ENCODE measurements around the gene CCR6.

DNA sequence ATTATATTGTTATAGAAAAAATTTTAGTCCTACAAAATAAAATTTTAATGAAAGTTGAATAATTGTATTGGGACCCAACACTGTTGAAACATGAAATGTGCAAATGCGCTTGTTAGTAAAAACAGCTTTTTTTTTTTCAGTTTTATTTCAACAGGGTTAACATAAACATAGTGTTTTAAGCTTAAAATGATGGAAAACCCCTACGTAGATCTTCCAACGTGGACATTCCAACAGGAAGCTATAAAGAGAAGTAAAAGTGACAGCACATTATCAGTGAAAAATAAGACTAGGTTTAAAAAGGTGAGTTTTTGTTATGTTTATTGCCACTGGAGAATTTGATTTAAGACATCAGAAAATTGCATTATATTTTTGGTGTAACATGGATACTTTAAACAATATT is 41.4 kb downstream of the CCR6 start:
- TF ChIP-seq, protein P1, sequence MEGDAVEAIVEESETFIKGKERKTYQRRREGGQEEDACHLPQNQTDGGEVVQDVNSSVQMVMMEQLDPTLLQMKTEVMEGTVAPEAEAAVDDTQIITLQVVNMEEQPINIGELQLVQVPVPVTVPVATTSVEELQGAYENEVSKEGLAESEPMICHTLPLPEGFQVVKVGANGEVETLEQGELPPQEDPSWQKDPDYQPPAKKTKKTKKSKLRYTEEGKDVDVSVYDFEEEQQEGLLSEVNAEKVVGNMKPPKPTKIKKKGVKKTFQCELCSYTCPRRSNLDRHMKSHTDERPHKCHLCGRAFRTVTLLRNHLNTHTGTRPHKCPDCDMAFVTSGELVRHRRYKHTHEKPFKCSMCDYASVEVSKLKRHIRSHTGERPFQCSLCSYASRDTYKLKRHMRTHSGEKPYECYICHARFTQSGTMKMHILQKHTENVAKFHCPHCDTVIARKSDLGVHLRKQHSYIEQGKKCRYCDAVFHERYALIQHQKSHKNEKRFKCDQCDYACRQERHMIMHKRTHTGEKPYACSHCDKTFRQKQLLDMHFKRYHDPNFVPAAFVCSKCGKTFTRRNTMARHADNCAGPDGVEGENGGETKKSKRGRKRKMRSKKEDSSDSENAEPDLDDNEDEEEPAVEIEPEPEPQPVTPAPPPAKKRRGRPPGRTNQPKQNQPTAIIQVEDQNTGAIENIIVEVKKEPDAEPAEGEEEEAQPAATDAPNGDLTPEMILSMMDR (IDR thresholded peaks at IDR 0.05 in 4 of 5, conservative IDR thresholded peaks at IDR 0.05 in 1 of 5) = no peak
- TF ChIP-seq POLR2A (IDR thresholded peaks at IDR 0.05) = no peak

All from gastrocnemius medialis (tissue), 4 donors.